Large intestine (tissue), 3 donors: Measurements from ENCODE around the gene MEIOB. TPM values are rescaled to one million over a fixed set of nuclear protein-coding genes. Genes with fewer than 3 reads are reported as not detected.
"Not testable (repeated sequence)": the region's sequence is repeated elsewhere in the genome, so short reads cannot be mapped to it uniquely, and the experiment has no call there.

Source experiments
- DNase-seq, 2 donors: peaks; one replicate each; pipeline versions ENCODE4 v3.0.0 to v3.0.0-alpha.2; 2013
- H3K27ac ChIP-seq: one replicate; pipeline ENCODE4 v1.5.1; 2013; ENCODE audit warnings: low read length
- H3K27me3 ChIP-seq: 2 replicates; pipeline ENCODE4 v1.6.1; 2013; ENCODE audit warnings: low read length; ENCODE audit not compliant: control insufficient read depth, insufficient read depth
- H3K36me3 ChIP-seq: 2 replicates; pipeline ENCODE4 v1.6.1; 2013; ENCODE audit warnings: low read length; ENCODE audit not compliant: control insufficient read depth, insufficient read depth
- H3K4me1 ChIP-seq: one replicate; pipeline ENCODE4 v1.6.1; 2013; ENCODE audit warnings: low read length; ENCODE audit not compliant: control insufficient read depth, insufficient read depth
- H3K4me3 ChIP-seq: one replicate; pipeline ENCODE4 v1.5.1; 2013; ENCODE audit warnings: low read length
- H3K9me3 ChIP-seq: one replicate; pipeline ENCODE4 v1.6.1; 2013; ENCODE audit warnings: mild to moderate bottlenecking, low read depth, low read length, moderate library complexity; ENCODE audit not compliant: control insufficient read depth
- WGBS: methylation state at CpG from one replicate; pipeline ENCODE4 v1.1.5; 2013; ENCODE audit warnings: low lambda C conversion rate; ENCODE audit not compliant: insufficient coverage; 5-methylcytosine and 5-hydroxymethylcytosine counted together
- polyA plus RNA-seq: library from polyadenylated mRNA; unstranded; fragments of 120-200 nt; gene quantifications from one replicate; pipeline ENCODE4 v1.2.1, GENCODE V29; 2013

The MEIOB gene
- polyA plus RNA-seq, 1 donor, result 0.54 TPM

GRCh38 chr16:1877804-1878203, 5.8 kb upstream of the MEIOB start:
- no CpG with 5 or more reads among the region's 11 CpGs for WGBS
- Histone ChIP-seq H3K27ac (no peak overlapping the region), H3K9me3 (no peaks in the 10 kb centered on the region), H3K4me1 (no peaks in the 10 kb centered on the region), H3K4me3 (no peak overlapping the region), H3K27me3 (peaks cover 20% of the 10 kb centered on the region), H3K36me3 (no peaks in the 10 kb centered on the region)
- no peak for DNase-seq

- H3K27me3 ChIP-seq, result peaks cover 27% of the 10 kb centered on the region
- H3K36me3 ChIP-seq, result no peaks in the 10 kb centered on the region
- DNase-seq, result no peak
- no peak overlapping the region for H3K4me3 ChIP-seq
- no peak overlapping the region for H3K27ac ChIP-seq
- no peaks in the 10 kb centered on the region for H3K4me1 ChIP-seq
- WGBS, result no CpG with 5 or more reads among the region's 6 CpGs
- H3K9me3 ChIP-seq, result peaks cover 2% of the 10 kb centered on the region
These were observed 5.1 kb upstream of the MEIOB start for GRCh38 chr16:1877089-1877488.

GRCh38 chr16:1876468-1876867, 4.5 kb upstream of the MEIOB start:
- H3K36me3 ChIP-seq, result no peaks in the 10 kb centered on the region
- peaks cover 28% of the 10 kb centered on the region for H3K27me3 ChIP-seq
- DNase-seq, result no peak
- H3K4me1 ChIP-seq, result no peaks in the 10 kb centered on the region
- H3K27ac ChIP-seq, result no peak overlapping the region
- no peak overlapping the region for H3K4me3 ChIP-seq
- peaks cover 3% of the 10 kb centered on the region for H3K9me3 ChIP-seq
- WGBS, result no CpG with 5 or more reads among the region's 7 CpGs

DNA sequence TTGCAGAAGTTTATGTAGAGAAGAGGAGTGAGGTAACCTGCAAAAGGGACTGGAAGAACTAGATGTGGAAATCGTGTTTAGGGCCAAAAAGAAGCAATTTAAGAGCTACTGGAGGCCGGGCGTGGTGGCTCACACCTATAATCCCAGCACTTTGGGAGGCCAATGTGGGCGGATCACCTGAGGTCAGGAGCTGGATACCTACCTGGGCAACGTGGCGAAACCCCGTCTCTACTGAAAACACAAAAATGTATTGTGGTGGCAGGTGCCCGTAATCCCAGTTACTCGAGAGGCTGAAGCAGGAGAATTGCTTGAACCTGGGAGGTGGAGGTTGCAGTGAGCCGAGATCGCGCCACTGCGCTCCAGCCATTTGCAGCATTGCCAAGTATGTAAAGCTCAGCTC, 4.1 kb upstream of the MEIOB start:
- H3K27ac ChIP-seq, H3K4me3 ChIP-seq, H3K9me3 ChIP-seq, DNase-seq, H3K36me3 ChIP-seq, H3K4me1 ChIP-seq: not testable (repeated sequence)
- H3K27me3 ChIP-seq, result peaks cover 28% of the 10 kb centered on the region
- 90% methylated on average over 2 of the region's 13 CpGs for whole genome bisulfite sequencing

DNA sequence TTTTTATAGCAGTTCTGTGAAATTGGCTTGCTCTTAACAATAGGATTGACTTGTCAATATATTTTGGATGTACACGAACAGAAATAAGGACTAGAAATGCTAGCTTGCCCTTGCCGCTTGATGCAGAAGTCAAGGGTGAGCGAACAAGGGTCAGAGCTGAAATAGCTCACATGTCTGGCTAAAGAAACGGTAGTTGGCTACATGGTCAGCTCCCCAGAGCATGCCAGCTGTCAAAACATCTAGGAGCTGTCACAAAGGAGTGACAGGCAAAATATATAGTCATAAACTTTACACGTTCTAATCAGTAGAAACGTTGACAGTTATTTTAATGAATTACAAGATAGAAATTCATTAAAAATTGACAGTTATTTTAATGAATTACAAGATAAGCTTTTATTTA, 2.9 kb upstream of the MEIOB start:
- DNase-seq, result no peak
- Histone ChIP-seq H3K9me3 (peaks cover 3% of the 10 kb centered on the region), H3K27me3 (peaks cover 28% of the 10 kb centered on the region), H3K4me3 (no peak overlapping the region), H3K4me1 (no peaks in the 10 kb centered on the region), H3K36me3 (no peaks in the 10 kb centered on the region), H3K27ac (no peak overlapping the region)
- WGBS, result 25% methylated on average over 2 of the region's 6 CpGs

- peak in 1 of 2 donors; percentile 22 for DNase-seq
- peaks cover 18% of the 10 kb centered on the region for H3K27me3 ChIP-seq
- H3K4me1 ChIP-seq, result no peaks in the 10 kb centered on the region
- no peak overlapping the region for H3K4me3 ChIP-seq
- H3K36me3 ChIP-seq, result no peaks in the 10 kb centered on the region
- WGBS, result no CpG with 5 or more reads among the region's 9 CpGs
- H3K27ac ChIP-seq, result no peak overlapping the region
- peaks cover 3% of the 10 kb centered on the region for H3K9me3 ChIP-seq
These were observed 1.4 kb downstream of the MEIOB start for GRCh38 chr16:1870365-1871082.

GRCh38 chr16:1865902-1866690, 5.9 kb downstream of the MEIOB start:
- Histone ChIP-seq H3K9me3 (no peaks in the 10 kb centered on the region), H3K4me1 (peaks cover 4% of the 10 kb centered on the region), H3K27ac (no peak overlapping the region), H3K4me3 (no peak overlapping the region), H3K36me3 (no peaks in the 10 kb centered on the region), H3K27me3 (no peaks in the 10 kb centered on the region)
- DNase-seq, result no peak
- WGBS, result no CpG with 5 or more reads among the region's 6 CpGs

- peaks cover 3% of the 10 kb centered on the region for H3K27me3 ChIP-seq
- H3K9me3 ChIP-seq, result no peaks in the 10 kb centered on the region
- no peak overlapping the region for H3K27ac ChIP-seq
- no CpG with 5 or more reads among the region's 4 CpGs for WGBS
- H3K36me3 ChIP-seq, result no peaks in the 10 kb centered on the region
- DNase-seq, result peak in 1 of 2 donors; percentile 45
- H3K4me1 ChIP-seq, result peaks cover 18% of the 10 kb centered on the region
- H3K4me3 ChIP-seq, result no peak overlapping the region
These were observed 8.1 kb downstream of the MEIOB start for GRCh38 chr16:1863681-1864460.

DNA sequence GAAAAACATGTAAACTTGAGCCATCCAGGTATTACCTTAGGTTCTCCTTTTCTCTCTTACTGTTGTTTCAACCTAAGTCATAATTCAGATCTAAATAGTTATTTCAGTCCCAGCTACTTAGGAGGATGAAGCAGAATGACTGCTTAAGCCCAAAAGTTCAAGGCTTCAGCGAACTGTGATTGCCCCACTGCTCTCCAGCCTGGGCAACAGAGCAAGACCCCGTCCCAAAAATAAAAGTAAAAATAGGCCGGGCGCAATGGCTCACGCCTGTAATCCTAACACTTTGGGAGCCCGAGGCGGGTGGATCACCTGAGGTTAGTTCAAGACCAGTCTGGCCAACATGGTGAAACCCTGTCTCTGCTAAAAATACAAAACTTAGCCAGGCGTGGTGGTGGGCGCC, 9.6 kb downstream of the MEIOB start:
- peaks cover 27% of the 10 kb centered on the region for H3K4me1 ChIP-seq
- H3K27me3 ChIP-seq, result peaks cover 7% of the 10 kb centered on the region
- H3K27ac ChIP-seq, result no peak overlapping the region
- H3K4me3 ChIP-seq, result no peak overlapping the region
- no peaks in the 10 kb centered on the region for H3K36me3 ChIP-seq
- no peak for DNase-seq
- WGBS, result no CpG with 5 or more reads among the region's 9 CpGs
- H3K9me3 ChIP-seq, result no peaks in the 10 kb centered on the region

- H3K36me3 ChIP-seq, result no peaks in the 10 kb centered on the region
- H3K4me1 ChIP-seq, result peaks cover 27% of the 10 kb centered on the region
- no peak overlapping the region for H3K27ac ChIP-seq
- H3K4me3 ChIP-seq, result no peak overlapping the region
- H3K9me3 ChIP-seq, result no peaks in the 10 kb centered on the region
- H3K27me3 ChIP-seq, result peaks cover 9% of the 10 kb centered on the region
- 100% methylated on average over 1 of the region's 5 CpGs for WGBS
- DNase-seq, result no peak
These were observed 10.2 kb downstream of the MEIOB start for GRCh38 chr16:1861730-1862129.
